T-helper 2 cell treated with Interferon-gamma antibody and Interleukin-4, amounts not matched to agents 100 ng/mL and 5 ng/mL, for 36 hours (primary cell): ENCODE data around the gene ZNF322. TPM values are rescaled to one million over a fixed set of nuclear protein-coding genes. Genes with fewer than 3 reads are reported as not detected.

ENCODE experiments used
- intact Hi-C: fragments of 100-400 bp; cut with micrococcal nuclease; formaldehyde crosslinking; loops from one replicate; pipeline ENCODE4 v1.15.1; 2023
- total RNA-seq: library from RNA; stranded (reverse); gene quantifications from 2 replicates; pipeline ENCODE4 v1.2.3, GENCODE V29; 2022

Gene ZNF322
- total RNA-seq, 1 donor from 2014 or later: 11.7 TPM

GRCh38 chr6:26613689-26614683 is 45.6 kb downstream of the ZNF322 start:
- intact Hi-C loops: no loop called here

GRCh38 chr6:26613201-26613600 is 46.3 kb downstream of the ZNF322 start:
- intact Hi-C loops: no loop called here

GRCh38 chr6:26611599-26611998 is 47.9 kb downstream of the ZNF322 start:
- intact Hi-C loops: no loop called here

GRCh38 chr6:26609463-26609862 is 50.1 kb downstream of the ZNF322 start:
- intact Hi-C loops: no loop called here

- intact Hi-C loops: loop anchor here (1.0 kb wide), 2 partner anchors 472 to 520 kb away; no protein-coding TSS in a partner anchor
These were observed 51.9 kb downstream of the ZNF322 start for GRCh38 chr6:26607434-26608230.

GRCh38 chr6:26604797-26605196 is 54.7 kb downstream of the ZNF322 start:
- intact Hi-C loops: no loop called here

GRCh38 chr6:26604026-26604425 is 55.5 kb downstream of the ZNF322 start:
- intact Hi-C loops: no loop called here

- intact Hi-C loops: no loop called here
These were observed 57.3 kb downstream of the ZNF322 start for GRCh38 chr6:26602262-26602661.

- intact Hi-C loops: no loop called here
These were observed 58.8 kb downstream of the ZNF322 start for GRCh38 chr6:26600759-26601158.

GRCh38 chr6:26599591-26599990 is 60.0 kb downstream of the ZNF322 start:
- intact Hi-C loops: loop anchor here (5.0 kb wide), 4 partner anchors 427 to 1293 kb away; a partner anchor contains a TSS

GRCh38 chr6:26599134-26599533 is 60.4 kb downstream of the ZNF322 start:
- intact Hi-C loops: loop anchor here (5.0 kb wide), 4 partner anchors 427 to 1293 kb away; a partner anchor contains a TSS

- intact Hi-C loops: loop anchor here (5.0 kb wide), 4 partner anchors 426 to 1294 kb away; a partner anchor contains a TSS
These were observed 61.3 kb downstream of the ZNF322 start for GRCh38 chr6:26598267-26598666.

GRCh38 chr6:26597821-26598220 is 61.7 kb downstream of the ZNF322 start:
- intact Hi-C loops: loop anchor here (2.0 to 5.0 kb wide), 6 partner anchors 426 to 1294 kb away; a partner anchor contains a TSS

GRCh38 chr6:26597389-26597766 is 62.2 kb downstream of the ZNF322 start:
- intact Hi-C loops: loop anchor here (2.0 to 5.0 kb wide), 6 partner anchors 425 to 1295 kb away; a partner anchor contains a TSS

- intact Hi-C loops: loop anchor here (1.0 to 5.0 kb wide), 9 partner anchors 24 to 1296 kb away; a partner anchor contains a TSS
These were observed 62.8 kb downstream of the ZNF322 start, which contains the start of gene ABT1 for GRCh38 chr6:26596579-26597388. TSS of gene ABT1 (plus strand) at chr6:26596953. CDS start at chr6:26596983, 30 bp downstream.

GRCh38 chr6:26595669-26596269 is 63.8 kb downstream of the ZNF322 start:
- intact Hi-C loops: loop anchor here (1.0 to 5.0 kb wide), 9 partner anchors 23 to 1297 kb away; a partner anchor contains a TSS

- intact Hi-C loops: loop anchor here (5.0 kb wide), 4 partner anchors 423 to 1297 kb away; a partner anchor contains a TSS
These were observed 64.6 kb downstream of the ZNF322 start for GRCh38 chr6:26594730-26595632.

- intact Hi-C loops: no loop called here
These were observed 65.4 kb downstream of the ZNF322 start for GRCh38 chr6:26594131-26594498.
